Activated T-helper 1 cell treated with anti-CD3 and anti-CD28 coated beads, Interleukin-2, amount 50 U/mL, for 16 hours (primary cell): Measurements from ENCODE around the gene TOMM7.
"Not testable (repeated sequence)": the region's sequence is repeated elsewhere in the genome, so short reads cannot be mapped to it uniquely, and the experiment has no call there.

Experiments used
- DNase-seq, 2 donors: peaks; one replicate each; pipeline ENCODE4 v3.0.0-alpha.2; 2020; ENCODE audit warnings: low read depth in 1 of 2, low spot score in 1 of 2

Gene TOMM7

DNA sequence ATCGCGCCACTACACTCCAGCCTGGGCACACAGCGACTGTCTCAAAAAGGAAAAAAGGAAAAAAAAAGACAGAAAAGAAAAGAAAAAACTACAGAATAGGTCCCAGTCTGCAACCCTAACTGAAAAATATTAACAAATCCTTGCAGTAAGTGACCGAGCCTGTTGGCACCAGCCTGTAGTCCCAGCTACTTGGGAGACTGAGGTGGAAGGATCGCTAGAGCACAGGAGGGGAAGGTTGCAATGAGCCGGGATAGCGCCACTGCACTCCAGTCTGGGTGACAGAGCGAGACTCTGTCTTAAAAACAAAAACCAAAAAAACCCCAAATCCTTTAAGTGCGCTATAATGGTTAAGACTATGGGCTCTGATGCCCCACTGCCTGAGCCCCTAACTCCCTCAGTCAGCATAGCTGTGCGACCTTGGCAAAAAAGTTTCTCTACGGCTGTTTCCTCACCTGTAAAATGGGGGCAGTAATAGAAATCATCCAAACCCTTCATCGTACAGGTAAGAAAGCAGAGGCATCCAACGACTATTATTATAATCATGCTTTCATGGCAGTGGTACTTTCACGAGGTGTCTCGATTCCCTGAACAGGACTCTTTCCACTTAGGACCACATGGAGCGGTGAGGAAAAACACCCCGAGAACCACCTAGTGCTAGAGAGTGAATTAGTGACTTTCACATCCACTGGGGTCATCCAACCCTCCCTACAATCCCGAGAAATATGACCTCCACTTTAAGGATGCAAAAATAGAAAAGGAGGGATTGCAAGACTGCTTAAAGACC is 755 bp downstream of the TOMM7 start:
- no peak for DNase-seq

DNA sequence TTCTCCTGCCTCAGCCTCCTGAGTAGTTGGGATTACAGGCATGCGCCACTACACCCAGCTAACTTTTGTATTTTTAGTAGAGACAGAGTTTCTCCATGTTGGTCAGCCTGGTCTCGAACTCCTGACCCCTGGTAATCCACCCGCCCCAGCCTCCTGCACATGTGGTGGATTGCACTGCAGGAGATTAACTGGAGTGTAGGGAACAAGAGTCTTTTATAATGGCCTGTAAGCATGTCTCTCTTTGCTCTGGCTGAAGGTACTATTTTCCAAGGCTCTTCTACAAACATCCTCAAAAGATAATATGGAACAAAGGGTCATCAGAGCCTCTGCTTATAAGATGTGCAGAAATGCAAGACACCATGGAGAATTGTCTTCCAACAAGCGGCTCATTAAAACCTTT is 3.2 kb downstream of the TOMM7 start:
- no peak for DNase-seq

- DNase-seq, result no peak
Measured at GRCh38 chr7:22814261-22815208, 8.1 kb downstream of the TOMM7 start.

DNA sequence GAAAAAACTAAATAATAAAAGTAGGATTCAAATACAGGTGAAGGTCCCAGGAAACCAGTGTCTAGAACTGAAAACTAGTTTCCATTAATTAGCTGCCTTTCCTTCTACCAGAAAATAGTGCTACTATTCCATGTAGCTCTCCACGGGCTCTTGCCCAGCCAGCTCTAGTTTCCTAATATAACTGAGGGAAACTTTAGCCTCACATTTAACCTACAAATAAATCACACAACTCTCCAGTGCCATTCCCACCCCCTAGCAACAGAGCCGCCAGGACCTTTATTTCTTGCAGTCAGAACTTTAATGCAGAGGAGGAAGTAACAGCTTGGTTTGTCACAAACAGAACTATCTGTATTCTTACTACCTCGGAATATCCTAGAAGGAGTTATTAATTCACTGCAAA is 10.3 kb downstream of the TOMM7 start:
- DNase-seq, result no peak

- no peak for DNase-seq
Measured at GRCh38 chr7:22811746-22812280, 10.8 kb downstream of the TOMM7 start.

GRCh38 chr7:22810843-22811242 is 11.8 kb downstream of the TOMM7 start:
- DNase-seq, result no peak

DNA sequence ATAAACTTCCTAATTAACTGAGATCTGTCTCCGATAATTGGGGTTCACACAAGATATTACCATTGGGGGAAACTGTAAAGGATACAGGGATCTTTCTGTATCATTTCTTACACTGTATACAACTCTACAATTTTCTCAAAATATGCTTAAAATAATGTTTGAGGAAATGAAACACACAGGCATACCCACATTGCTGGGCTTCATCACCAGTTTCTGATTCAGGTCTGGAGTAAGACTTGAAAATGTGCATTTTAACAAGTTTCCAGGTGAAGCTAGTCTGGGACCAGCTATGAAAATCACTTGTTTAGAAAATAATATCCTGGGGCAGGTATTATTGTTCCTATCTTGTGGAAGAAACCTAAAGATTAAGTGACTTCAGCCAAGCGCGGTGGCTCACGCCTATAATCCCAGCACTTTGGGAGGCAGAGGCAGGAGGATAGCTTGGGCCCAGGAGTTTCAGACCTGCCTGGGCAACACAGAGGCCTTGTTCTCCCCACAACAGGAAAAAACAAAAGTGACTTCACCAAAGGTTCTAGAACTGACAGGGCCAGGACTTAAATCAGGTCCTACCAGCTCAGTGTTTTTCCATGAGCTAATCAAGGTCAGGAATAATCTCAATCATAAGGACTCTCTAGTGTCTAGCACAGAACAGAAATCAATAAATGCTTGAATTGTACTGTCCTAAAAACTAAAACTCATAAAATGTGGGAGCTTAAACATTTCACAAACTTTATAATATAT is 12.6 kb downstream of the TOMM7 start:
- DNase-seq, result no peak

GRCh38 chr7:22808140-22808539 is 14.5 kb downstream of the TOMM7 start:
- no peak for DNase-seq

- no peak for DNase-seq
Measured at GRCh38 chr7:22806752-22807151, 15.9 kb downstream of the TOMM7 start.

DNA sequence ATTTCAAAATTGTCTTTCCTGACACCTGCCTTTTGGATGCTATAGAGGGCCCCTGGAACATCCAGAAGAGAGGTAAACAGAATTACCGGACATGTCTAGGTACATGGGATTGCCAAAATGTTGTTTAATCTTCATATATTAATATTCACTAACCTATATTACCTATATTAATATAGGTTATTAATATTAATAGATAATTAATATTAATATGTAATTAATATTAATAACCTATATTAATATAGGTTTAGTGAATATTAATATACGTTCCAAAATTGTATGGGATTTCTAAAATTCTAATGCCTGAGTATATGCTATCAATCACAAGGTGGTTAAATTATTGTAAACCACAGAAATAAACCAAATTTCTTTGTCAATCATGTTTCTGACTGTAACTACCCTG is 17.4 kb downstream of the TOMM7 start:
- no peak for DNase-seq

DNA sequence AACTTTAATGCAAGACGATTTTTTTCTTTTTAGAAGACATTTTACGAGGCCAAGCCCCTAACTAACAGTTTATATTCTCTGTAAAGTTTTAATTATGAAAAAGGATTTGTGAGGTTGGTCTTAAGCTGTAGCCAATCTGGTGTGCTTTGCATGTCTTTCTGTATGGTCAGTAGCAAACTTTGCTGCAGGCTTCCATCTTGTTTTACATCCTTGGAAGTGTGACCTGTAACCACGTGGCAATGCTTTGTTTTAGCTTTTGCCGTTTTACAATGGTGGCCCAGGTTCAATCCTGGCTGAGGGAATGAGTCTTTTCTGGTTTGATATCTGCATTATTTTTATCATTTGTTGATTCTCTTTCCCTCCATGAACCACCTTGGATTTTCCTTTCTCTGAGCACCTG is 19.8 kb downstream of the TOMM7 start:
- not testable (repeated sequence) for DNase-seq

- no peak for DNase-seq
Measured at GRCh38 chr7:22802426-22802825, 20.2 kb downstream of the TOMM7 start.

DNA sequence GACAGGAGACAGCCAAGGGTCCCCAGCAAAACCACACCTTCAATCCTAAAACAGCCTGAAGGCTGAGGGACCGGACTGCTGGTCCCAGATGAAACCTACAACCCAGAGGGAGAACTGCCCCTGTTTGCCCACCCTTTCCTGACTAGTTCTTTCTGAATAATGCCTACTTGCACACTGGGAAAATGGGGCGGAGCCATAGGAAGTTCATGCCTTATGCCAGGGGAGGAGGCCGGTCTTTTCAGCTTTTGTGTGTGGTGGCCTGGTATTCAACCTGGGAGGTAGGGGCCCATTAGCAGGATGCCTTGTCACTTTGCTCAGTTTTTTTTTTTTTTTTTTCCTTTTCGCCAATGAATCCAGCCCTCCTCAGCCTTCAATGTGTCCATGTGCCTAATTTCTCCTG is 20.7 kb downstream of the TOMM7 start:
- DNase-seq, result no peak

- no peak for DNase-seq
Measured at GRCh38 chr7:22799633-22800032, 23.0 kb downstream of the TOMM7 start.

- no peak for DNase-seq
Measured at GRCh38 chr7:22793593-22794462, 28.8 kb downstream of the TOMM7 start.

DNA sequence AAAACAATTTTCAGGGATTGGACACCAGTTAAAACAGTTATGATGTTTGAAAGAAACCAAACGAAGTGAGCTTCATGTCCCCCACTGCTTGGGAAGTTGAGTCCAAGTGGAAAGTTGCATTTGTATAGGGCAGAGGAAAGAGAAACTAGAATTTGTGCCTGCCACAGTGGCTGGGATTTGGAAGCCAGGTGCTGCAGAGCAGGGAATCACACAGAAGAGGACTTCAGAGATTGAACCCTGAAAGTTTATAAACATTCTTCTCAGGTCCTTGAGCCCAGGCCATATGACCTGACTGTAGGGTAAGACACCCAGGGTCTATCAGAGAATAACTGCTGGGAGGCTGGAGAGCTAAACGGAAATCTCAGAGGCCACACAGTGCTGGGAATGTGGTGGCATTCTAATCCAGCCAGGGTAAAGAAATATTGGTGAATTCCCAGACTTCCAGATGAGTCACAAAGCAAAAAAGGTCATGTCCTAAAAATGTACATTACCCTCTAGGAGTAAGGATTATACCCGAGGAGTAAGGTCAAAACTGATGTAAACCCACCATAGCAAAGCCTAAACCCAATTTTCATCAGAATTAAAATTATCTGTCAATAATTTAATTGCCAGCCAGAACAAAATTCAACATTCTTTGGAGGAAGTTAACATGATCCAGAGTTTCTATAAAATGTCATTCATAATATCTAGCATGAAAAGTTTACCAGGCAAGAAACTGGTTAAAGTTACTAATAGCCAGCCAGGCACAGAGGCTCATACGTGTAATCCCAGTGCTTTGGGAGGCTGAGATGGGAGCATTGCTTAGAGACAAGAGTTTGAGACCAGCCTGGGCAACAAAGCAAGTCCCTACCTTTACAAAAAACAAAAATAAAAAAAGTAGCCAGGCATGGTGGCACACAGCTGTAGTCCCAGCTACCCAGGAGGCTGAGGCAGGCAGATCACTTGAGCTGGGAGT is 31.2 kb downstream of the TOMM7 start:
- no peak for DNase-seq

- DNase-seq, result not testable (repeated sequence)
Measured at GRCh38 chr7:22790640-22791039, 32.0 kb downstream of the TOMM7 start.

DNA sequence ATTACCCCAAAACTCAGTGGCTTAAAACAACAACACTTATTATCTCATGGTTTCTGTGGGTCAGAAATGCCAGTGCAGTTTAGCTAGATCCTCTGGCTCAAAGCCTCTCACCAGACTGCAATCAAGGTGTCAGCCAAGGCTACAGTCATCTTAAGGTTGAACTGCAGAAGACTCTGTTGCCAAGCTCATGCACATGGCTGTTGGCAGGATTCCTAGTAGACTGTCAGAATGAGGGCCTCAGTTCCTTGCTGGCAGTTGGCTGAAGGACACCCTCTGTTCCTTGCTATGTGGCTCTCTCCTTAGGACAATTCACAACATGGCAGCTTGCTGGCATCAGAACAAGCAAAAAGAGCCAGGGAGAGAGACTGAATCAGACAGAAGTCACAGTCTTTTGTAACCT is 34.7 kb downstream of the TOMM7 start:
- no peak for DNase-seq

GRCh38 chr7:22786290-22786932 is 36.2 kb downstream of the TOMM7 start:
- no peak for DNase-seq
